ENCODE measurements around the gene LEFTY1. TPM values are rescaled to one million over a fixed set of nuclear protein-coding genes. Genes with fewer than 3 reads are reported as not detected.

LEFTY1 gene
- total and polyA plus RNA-seq, 2 of the 13 experiments (the other 11 are each of a cell fraction or from before 2014, with no cell fraction given) = 0.29 to 0.79 TPM

DNA sequence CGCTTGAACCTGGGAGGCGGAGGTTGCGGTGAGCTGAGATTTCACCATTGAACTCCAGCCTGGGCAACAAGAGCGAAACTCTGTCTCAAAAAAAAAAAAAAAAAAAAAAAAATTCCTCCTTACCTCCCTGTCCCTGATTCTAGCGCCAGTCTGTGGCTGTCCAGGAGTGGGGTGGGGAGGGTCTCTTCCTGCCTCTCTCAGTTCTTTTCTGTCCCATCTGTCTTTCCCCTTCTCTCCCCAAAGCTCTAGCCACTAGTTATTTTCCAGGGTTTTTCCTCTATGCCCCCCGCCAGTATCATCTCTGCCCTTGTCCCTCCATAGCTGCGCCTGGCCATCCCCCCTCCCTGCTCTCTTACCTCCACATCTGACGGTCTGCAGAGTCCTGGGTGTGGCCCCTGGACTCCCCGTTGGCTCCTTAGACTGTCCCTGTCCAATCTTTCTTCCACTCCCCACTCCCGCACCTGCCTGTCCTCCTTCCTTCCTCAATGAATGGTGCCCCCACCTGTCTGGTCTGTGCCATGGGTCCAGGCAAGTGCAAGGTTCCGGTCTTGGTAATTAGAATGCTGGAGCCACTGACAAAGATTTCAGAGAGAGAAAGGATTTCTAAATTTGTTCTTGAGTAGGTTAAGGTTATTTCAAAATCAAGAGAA is 5.2 kb downstream of the LEFTY1 start:
- H3K27ac ChIP-seq (ENCODE audit: extremely low read length, insufficient read depth, low read length) = no peak overlapping the region
- BruUV-seq (replicated peaks) = no TSS peak
- peaks cover 30% of the 10 kb centered on the region for H3K79me2 ChIP-seq (ENCODE audit: insufficient read depth, low read length)
- no peak for ATAC-seq
- POLR2A ChIA-PET = interaction anchor here (1.4 to 4.6 kb wide), 7 partner anchors 10 to 178 kb away, joined by 3 to 42 read pairs (median 21); partner anchors contain the start of genes EPHX1, H3-3A, PYCR2 and SRP9
- H3K9me3 ChIP-seq (ENCODE audit: low read length) = no peaks in the 10 kb centered on the region
- H3K4me3 ChIP-seq (replicated peaks in 1 of 3; ENCODE audit: insufficient read depth in 1 of 3, low read depth in 2 of 3, low read length in 3 of 3) = peak overlapping the region; percentile 91 to 98 (median 93); a peak in 4 of 6 replicates
- H3K36me3 ChIP-seq (replicated peaks in 1 of 2; ENCODE audit: control insufficient read depth in 1 of 2, insufficient read depth in 2 of 2, low read length in 2 of 2) = no peaks in the 10 kb centered on the region
- intact Hi-C loops (cut with micrococcal nuclease; ENCODE audit: unreplicated experiment) (loop anchor here (2.0 to 10.0 kb wide), 3 partner anchors 39 to 91 kb away; partner anchors contain the start of gene PYCR2), in situ Hi-C loops (cut with HindIII; ENCODE audit: extremely low pct_ligation_motif_present, low pct_unique_long_range_greater_than_20kb) (no loop called here)
- 20% methylated on average over 10 of the region's 11 CpGs for WGBS (ENCODE audit: low lambda C conversion rate)
- TF ChIP-seq, protein P1, sequence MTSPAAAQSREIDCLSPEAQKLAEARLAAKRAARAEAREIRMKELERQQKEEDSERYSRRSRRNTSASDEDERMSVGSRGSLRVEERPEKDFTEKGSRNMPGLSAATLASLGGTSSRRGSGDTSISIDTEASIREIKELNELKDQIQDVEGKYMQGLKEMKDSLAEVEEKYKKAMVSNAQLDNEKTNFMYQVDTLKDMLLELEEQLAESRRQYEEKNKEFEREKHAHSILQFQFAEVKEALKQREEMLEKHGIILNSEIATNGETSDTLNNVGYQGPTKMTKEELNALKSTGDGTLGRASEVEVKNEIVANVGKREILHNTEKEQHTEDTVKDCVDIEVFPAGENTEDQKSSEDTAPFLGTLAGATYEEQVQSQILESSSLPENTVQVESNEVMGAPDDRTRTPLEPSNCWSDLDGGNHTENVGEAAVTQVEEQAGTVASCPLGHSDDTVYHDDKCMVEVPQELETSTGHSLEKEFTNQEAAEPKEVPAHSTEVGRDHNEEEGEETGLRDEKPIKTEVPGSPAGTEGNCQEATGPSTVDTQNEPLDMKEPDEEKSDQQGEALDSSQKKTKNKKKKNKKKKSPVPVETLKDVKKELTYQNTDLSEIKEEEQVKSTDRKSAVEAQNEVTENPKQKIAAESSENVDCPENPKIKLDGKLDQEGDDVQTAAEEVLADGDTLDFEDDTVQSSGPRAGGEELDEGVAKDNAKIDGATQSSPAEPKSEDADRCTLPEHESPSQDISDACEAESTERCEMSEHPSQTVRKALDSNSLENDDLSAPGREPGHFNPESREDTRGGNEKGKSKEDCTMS (CRISPR knock-in tag; conservative IDR thresholded peaks at IDR 0.05) = no peak
- TF ChIP-seq STAG1 (CRISPR knock-in tag; IDR thresholded peaks at IDR 0.05) = peak; percentile 35; the same call in 1 of the 2 replicates
- TF ChIP-seq, protein P2, sequence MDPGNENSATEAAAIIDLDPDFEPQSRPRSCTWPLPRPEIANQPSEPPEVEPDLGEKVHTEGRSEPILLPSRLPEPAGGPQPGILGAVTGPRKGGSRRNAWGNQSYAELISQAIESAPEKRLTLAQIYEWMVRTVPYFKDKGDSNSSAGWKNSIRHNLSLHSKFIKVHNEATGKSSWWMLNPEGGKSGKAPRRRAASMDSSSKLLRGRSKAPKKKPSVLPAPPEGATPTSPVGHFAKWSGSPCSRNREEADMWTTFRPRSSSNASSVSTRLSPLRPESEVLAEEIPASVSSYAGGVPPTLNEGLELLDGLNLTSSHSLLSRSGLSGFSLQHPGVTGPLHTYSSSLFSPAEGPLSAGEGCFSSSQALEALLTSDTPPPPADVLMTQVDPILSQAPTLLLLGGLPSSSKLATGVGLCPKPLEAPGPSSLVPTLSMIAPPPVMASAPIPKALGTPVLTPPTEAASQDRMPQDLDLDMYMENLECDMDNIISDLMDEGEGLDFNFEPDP (CRISPR knock-in tag; conservative IDR thresholded peaks at IDR 0.05) = no peak
- TF ChIP-seq, protein P3, sequence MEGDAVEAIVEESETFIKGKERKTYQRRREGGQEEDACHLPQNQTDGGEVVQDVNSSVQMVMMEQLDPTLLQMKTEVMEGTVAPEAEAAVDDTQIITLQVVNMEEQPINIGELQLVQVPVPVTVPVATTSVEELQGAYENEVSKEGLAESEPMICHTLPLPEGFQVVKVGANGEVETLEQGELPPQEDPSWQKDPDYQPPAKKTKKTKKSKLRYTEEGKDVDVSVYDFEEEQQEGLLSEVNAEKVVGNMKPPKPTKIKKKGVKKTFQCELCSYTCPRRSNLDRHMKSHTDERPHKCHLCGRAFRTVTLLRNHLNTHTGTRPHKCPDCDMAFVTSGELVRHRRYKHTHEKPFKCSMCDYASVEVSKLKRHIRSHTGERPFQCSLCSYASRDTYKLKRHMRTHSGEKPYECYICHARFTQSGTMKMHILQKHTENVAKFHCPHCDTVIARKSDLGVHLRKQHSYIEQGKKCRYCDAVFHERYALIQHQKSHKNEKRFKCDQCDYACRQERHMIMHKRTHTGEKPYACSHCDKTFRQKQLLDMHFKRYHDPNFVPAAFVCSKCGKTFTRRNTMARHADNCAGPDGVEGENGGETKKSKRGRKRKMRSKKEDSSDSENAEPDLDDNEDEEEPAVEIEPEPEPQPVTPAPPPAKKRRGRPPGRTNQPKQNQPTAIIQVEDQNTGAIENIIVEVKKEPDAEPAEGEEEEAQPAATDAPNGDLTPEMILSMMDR (CRISPR knock-in tag; IDR thresholded peaks at IDR 0.05) = peak; percentile 46
- TF ChIP-seq, protein P4, sequence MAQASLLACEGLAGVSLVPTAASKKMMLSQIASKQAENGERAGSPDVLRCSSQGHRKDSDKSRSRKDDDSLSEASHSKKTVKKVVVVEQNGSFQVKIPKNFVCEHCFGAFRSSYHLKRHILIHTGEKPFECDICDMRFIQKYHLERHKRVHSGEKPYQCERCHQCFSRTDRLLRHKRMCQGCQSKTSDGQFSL (CRISPR knock-in tag; IDR thresholded peaks at IDR 0.05) = 0 out of 2 replicates have a peak, but pooled peaks have one; percentile 28
- no peak for TF ChIP-seq JDP2 (CRISPR knock-in tag; IDR thresholded peaks at IDR 0.05; ENCODE audit: borderline replicate concordance)
- no peak for TF ChIP-seq ZNF510 (CRISPR knock-in tag; IDR thresholded peaks at IDR 0.05; ENCODE audit: low read depth)
- no peak for TF ChIP-seq ZSCAN21 (CRISPR knock-in tag; IDR thresholded peaks at IDR 0.05; ENCODE audit: borderline replicate concordance)
- TF ChIP-seq, protein P5, sequence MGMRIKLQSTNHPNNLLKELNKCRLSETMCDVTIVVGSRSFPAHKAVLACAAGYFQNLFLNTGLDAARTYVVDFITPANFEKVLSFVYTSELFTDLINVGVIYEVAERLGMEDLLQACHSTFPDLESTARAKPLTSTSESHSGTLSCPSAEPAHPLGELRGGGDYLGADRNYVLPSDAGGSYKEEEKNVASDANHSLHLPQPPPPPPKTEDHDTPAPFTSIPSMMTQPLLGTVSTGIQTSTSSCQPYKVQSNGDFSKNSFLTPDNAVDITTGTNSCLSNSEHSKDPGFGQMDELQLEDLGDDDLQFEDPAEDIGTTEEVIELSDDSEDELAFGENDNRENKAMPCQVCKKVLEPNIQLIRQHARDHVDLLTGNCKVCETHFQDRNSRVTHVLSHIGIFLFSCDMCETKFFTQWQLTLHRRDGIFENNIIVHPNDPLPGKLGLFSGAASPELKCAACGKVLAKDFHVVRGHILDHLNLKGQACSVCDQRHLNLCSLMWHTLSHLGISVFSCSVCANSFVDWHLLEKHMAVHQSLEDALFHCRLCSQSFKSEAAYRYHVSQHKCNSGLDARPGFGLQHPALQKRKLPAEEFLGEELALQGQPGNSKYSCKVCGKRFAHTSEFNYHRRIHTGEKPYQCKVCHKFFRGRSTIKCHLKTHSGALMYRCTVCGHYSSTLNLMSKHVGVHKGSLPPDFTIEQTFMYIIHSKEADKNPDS (CRISPR knock-in tag; IDR thresholded peaks at IDR 0.05) = no peak
- TF ChIP-seq SIX1 (CRISPR knock-in tag; IDR thresholded peaks at IDR 0.05; ENCODE audit: borderline replicate concordance) = no peak
- TF ChIP-seq, protein P6, sequence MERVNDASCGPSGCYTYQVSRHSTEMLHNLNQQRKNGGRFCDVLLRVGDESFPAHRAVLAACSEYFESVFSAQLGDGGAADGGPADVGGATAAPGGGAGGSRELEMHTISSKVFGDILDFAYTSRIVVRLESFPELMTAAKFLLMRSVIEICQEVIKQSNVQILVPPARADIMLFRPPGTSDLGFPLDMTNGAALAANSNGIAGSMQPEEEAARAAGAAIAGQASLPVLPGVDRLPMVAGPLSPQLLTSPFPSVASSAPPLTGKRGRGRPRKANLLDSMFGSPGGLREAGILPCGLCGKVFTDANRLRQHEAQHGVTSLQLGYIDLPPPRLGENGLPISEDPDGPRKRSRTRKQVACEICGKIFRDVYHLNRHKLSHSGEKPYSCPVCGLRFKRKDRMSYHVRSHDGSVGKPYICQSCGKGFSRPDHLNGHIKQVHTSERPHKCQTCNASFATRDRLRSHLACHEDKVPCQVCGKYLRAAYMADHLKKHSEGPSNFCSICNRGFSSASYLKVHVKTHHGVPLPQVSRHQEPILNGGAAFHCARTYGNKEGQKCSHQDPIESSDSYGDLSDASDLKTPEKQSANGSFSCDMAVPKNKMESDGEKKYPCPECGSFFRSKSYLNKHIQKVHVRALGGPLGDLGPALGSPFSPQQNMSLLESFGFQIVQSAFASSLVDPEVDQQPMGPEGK (CRISPR knock-in tag; IDR thresholded peaks at IDR 0.05) = peak; percentile 49; the same call in 1 of the 2 replicates
- H3K27me3 ChIP-seq (ENCODE audit: control insufficient read depth in 1 of 2, insufficient read depth in 2 of 2, low read length in 2 of 2) = no peaks in the 10 kb centered on the region; a peak in 1 of 5 replicates
- H2AFZ ChIP-seq (ENCODE audit: low read length) = no peak overlapping the region
- H3K9ac ChIP-seq (ENCODE audit: insufficient read depth, low read depth, low read length) = peak overlapping the region; percentile 22; the same call in 1 of the 2 replicates
- no peak for DNase-seq (ENCODE audit: low spot score)
- CTCF ChIA-PET (ENCODE audit: low intra/inter-chr PET ratio, low total read pairs) = interaction anchor here (1.4 kb wide), 1 partner anchor 409 kb away, joined by 4 read pairs; no protein-coding TSS in a partner anchor
- H3K4me1 ChIP-seq (ENCODE audit: insufficient read depth, low read length) = peaks cover 69% of the 10 kb centered on the region
- peak overlapping the region; percentile 100 for H3K4me2 ChIP-seq (ENCODE audit: low read depth, low read length)
- no peak for FAIRE-seq
- 0 out of 2 replicates have a peak, but pooled peaks cover 8% of the 10 kb centered on the region for H4K20me1 ChIP-seq (ENCODE audit: insufficient read depth, low read length)
